NAMALWA (cell line): ENCODE measurements around the gene PLA2G4B.
"Not testable (repeated sequence)": the region's sequence is repeated elsewhere in the genome, so short reads cannot be mapped to it uniquely, and the experiment has no call there.

Experiments
- DNase-seq: peaks from one replicate; pipeline ENCODE4 v3.0.0-alpha.2; 2015; ENCODE audit warnings: low spot score

Gene PLA2G4B

GRCh38 chr15:41827880-41828806 is 10.5 kb upstream of the PLA2G4B start, which contains the start of gene JMJD7:
Gene JMJD7 (plus strand): TSS chr15:41828092. CDS start chr15:41828125, 33 bp downstream.
- DNase-seq: peak; percentile 88

GRCh38 chr15:41828807-41829141 is 9.9 kb upstream of the PLA2G4B start:
- peak; percentile 23 for DNase-seq

- DNase-seq: no peak
These were observed 8.5 kb upstream of the PLA2G4B start for GRCh38 chr15:41829959-41830646.

- not testable (repeated sequence) for DNase-seq
These were observed 7.4 kb upstream of the PLA2G4B start for GRCh38 chr15:41831291-41831690.

- DNase-seq: no peak
These were observed 6.4 kb upstream of the PLA2G4B start for GRCh38 chr15:41832208-41832607.

- peak; percentile 26 for DNase-seq
These were observed 5.8 kb upstream of the PLA2G4B start for GRCh38 chr15:41832875-41833274.

- DNase-seq: no peak
These were observed 4.6 kb upstream of the PLA2G4B start for GRCh38 chr15:41834096-41834495.

GRCh38 chr15:41836073-41836472 is 2.6 kb upstream of the PLA2G4B start:
- DNase-seq: no peak

- no peak for DNase-seq
These were observed 1.8 kb upstream of the PLA2G4B start for GRCh38 chr15:41836713-41837454.

GRCh38 chr15:41839781-41840491 is 1.3 kb downstream of the PLA2G4B start:
- no peak for DNase-seq

- DNase-seq: no peak
These were observed 2.0 kb downstream of the PLA2G4B start for GRCh38 chr15:41840673-41841072.

- DNase-seq: no peak
These were observed 2.5 kb downstream of the PLA2G4B start for GRCh38 chr15:41841131-41841530.

- DNase-seq: no peak
These were observed 3.6 kb downstream of the PLA2G4B start for GRCh38 chr15:41842229-41842628.

GRCh38 chr15:41843571-41843970 is 4.9 kb downstream of the PLA2G4B start:
- no peak for DNase-seq

- DNase-seq: no peak
These were observed 6.2 kb downstream of the PLA2G4B start for GRCh38 chr15:41844814-41845213.

- DNase-seq: no peak
These were observed 8.6 kb downstream of the PLA2G4B start for GRCh38 chr15:41847206-41847605.

GRCh38 chr15:41847981-41848380 is 9.3 kb downstream of the PLA2G4B start:
- DNase-seq: no peak

- DNase-seq: no peak
These were observed 10.0 kb downstream of the PLA2G4B start for GRCh38 chr15:41848631-41849030.

- no peak for DNase-seq
These were observed 10.6 kb downstream of the PLA2G4B start for GRCh38 chr15:41849204-41849603.

- no peak for DNase-seq
These were observed 11.2 kb downstream of the PLA2G4B start for GRCh38 chr15:41849861-41850260.

GRCh38 chr15:41850482-41851166 is 12.0 kb downstream of the PLA2G4B start:
- DNase-seq: no peak
